ENCODE results near the gene MYO1B.
A peak's percentile ranks its signal among the peaks of the same experiment; 100 is the strongest.

MYO1B gene

GRCh38 chr2:191245046-191245868, at the start of gene MYO1B:
MYO1B (plus strand) TSS chr2:191245404; CDS start chr2:191276896, 31,492 bp downstream.
- no peak for DNase-seq (ENCODE audit: low read depth in 2 of 2)

- no peak for DNase-seq (ENCODE audit: low read depth in 2 of 2)
Observed at GRCh38 chr2:191197096-191197495, 48.1 kb upstream of the MYO1B start.

GRCh38 chr2:191198271-191198670, 46.9 kb upstream of the MYO1B start:
- DNase-seq (ENCODE audit: low read depth in 2 of 2): no peak

- DNase-seq (ENCODE audit: low read depth in 2 of 2): no peak
Observed at GRCh38 chr2:191199929-191200512, 45.2 kb upstream of the MYO1B start.

GRCh38 chr2:191200910-191201309, 44.3 kb upstream of the MYO1B start:
- no peak for DNase-seq (ENCODE audit: low read depth in 2 of 2)

- DNase-seq (ENCODE audit: low read depth in 2 of 2): peak; percentile 64
Observed at GRCh38 chr2:191202209-191202721, 42.9 kb upstream of the MYO1B start.

GRCh38 chr2:191202881-191203397, 42.3 kb upstream of the MYO1B start:
- DNase-seq (ENCODE audit: low read depth in 2 of 2): no peak

GRCh38 chr2:191204433-191204832, 40.8 kb upstream of the MYO1B start:
- no peak for DNase-seq (ENCODE audit: low read depth in 2 of 2)

GRCh38 chr2:191206613-191207471, 38.4 kb upstream of the MYO1B start:
- DNase-seq (ENCODE audit: low read depth in 2 of 2): no peak

GRCh38 chr2:191209340-191209739, 35.9 kb upstream of the MYO1B start:
- DNase-seq (ENCODE audit: low read depth in 2 of 2): peak; percentile 64 to 65

GRCh38 chr2:191212119-191212518, 33.1 kb upstream of the MYO1B start:
- no peak for DNase-seq (ENCODE audit: low read depth in 2 of 2)

- DNase-seq (ENCODE audit: low read depth in 2 of 2): no peak
Observed at GRCh38 chr2:191213333-191213732, 31.9 kb upstream of the MYO1B start.

GRCh38 chr2:191215230-191215629, 30.0 kb upstream of the MYO1B start:
- DNase-seq (ENCODE audit: low read depth in 2 of 2): no peak

- DNase-seq (ENCODE audit: low read depth in 2 of 2): no peak
Observed at GRCh38 chr2:191215666-191216065, 29.5 kb upstream of the MYO1B start.

GRCh38 chr2:191217580-191217979, 27.6 kb upstream of the MYO1B start:
- no peak for DNase-seq (ENCODE audit: low read depth in 2 of 2)

- DNase-seq (ENCODE audit: low read depth in 2 of 2): peak; percentile 68 to 73
Observed at GRCh38 chr2:191218292-191218898, 26.8 kb upstream of the MYO1B start.

- no peak for DNase-seq (ENCODE audit: low read depth in 2 of 2)
Observed at GRCh38 chr2:191220671-191221070, 24.5 kb upstream of the MYO1B start.

GRCh38 chr2:191221666-191222065, 23.5 kb upstream of the MYO1B start:
- no peak for DNase-seq (ENCODE audit: low read depth in 2 of 2)

GRCh38 chr2:191222507-191222906, 22.7 kb upstream of the MYO1B start:
- no peak for DNase-seq (ENCODE audit: low read depth in 2 of 2)

GRCh38 chr2:191222952-191223351, 22.3 kb upstream of the MYO1B start:
- DNase-seq (ENCODE audit: low read depth in 2 of 2): no peak

- no peak for DNase-seq (ENCODE audit: low read depth in 2 of 2)
Observed at GRCh38 chr2:191225126-191225525, 20.1 kb upstream of the MYO1B start.

GRCh38 chr2:191225690-191226089, 19.5 kb upstream of the MYO1B start:
- no peak for DNase-seq (ENCODE audit: low read depth in 2 of 2)
